ENCODE results near the gene TYROBP.

Gene TYROBP

GRCh38 chr19:35903550-35904179, 4.4 kb downstream of the TYROBP start:
- no peaks in the 10 kb centered on the region for H3K36me3 ChIP-seq (ENCODE audit: insufficient read depth, low read length)
- H2AFZ ChIP-seq (ENCODE audit: low read length): peak overlapping the region; percentile 40; the same call in 1 of the 2 replicates
- peaks cover 43% of the 10 kb centered on the region for H3K4me1 ChIP-seq (ENCODE audit: insufficient read depth, low read length, poor library complexity, severe bottlenecking)
- no peaks in the 10 kb centered on the region for H3F3A ChIP-seq (ENCODE audit: low read depth)
- H3K79me2 ChIP-seq (ENCODE audit: insufficient read depth, low read length): peaks cover 23% of the 10 kb centered on the region
- peak overlapping the region; percentile 82 for H3K4me3 ChIP-seq (ENCODE audit: low read length, poor library complexity, severe bottlenecking)
- H3K4me2 ChIP-seq (ENCODE audit: low read depth, low read length, poor library complexity, severe bottlenecking): peak overlapping the region; percentile 91
- no peak for TF ChIP-seq CTCF (conservative IDR thresholded peaks at IDR 0.05; ENCODE audit: low read length)
- TF ChIP-seq EZH2phosphoT487 (IDR thresholded peaks at IDR 0.05; ENCODE audit: borderline replicate concordance): no peak
- H3K9me2 ChIP-seq (replicated peaks; ENCODE audit: low read depth, low read length): no peaks in the 10 kb centered on the region
- peak overlapping the region; percentile 88 for H3K9ac ChIP-seq (ENCODE audit: low read depth, low read length, poor library complexity, severe bottlenecking)
- peaks cover 2% of the 10 kb centered on the region for H4K20me1 ChIP-seq (ENCODE audit: insufficient read depth, low read length, poor library complexity, severe bottlenecking)
- H3K27me3 ChIP-seq (ENCODE audit: insufficient read depth, low read length, poor library complexity, severe bottlenecking): no peaks in the 10 kb centered on the region
- no peaks in the 10 kb centered on the region for H3K9me3 ChIP-seq (ENCODE audit: insufficient read depth, low read depth, low read length)

- Histone ChIP-seq H3K27me3 (ENCODE audit: insufficient read depth, low read length, poor library complexity, severe bottlenecking) (no peaks in the 10 kb centered on the region), H2AFZ (ENCODE audit: low read length) (peak overlapping the region; percentile 40; the same call in 1 of the 2 replicates), H3K4me2 (ENCODE audit: low read depth, low read length, poor library complexity, severe bottlenecking) (peak overlapping the region; percentile 91), H3K9ac (ENCODE audit: low read depth, low read length, poor library complexity, severe bottlenecking) (peak overlapping the region; percentile 88), H3K9me3 (ENCODE audit: insufficient read depth, low read depth, low read length) (no peaks in the 10 kb centered on the region), H3K9me2 (replicated peaks; ENCODE audit: low read depth, low read length) (no peaks in the 10 kb centered on the region), H3F3A (ENCODE audit: low read depth) (no peaks in the 10 kb centered on the region), H4K20me1 (ENCODE audit: insufficient read depth, low read length, poor library complexity, severe bottlenecking) (peaks cover 2% of the 10 kb centered on the region), H3K4me3 (ENCODE audit: low read length, poor library complexity, severe bottlenecking) (peak overlapping the region; percentile 82), H3K36me3 (ENCODE audit: insufficient read depth, low read length) (no peaks in the 10 kb centered on the region), H3K79me2 (ENCODE audit: insufficient read depth, low read length) (peaks cover 30% of the 10 kb centered on the region), H3K4me1 (ENCODE audit: insufficient read depth, low read length, poor library complexity, severe bottlenecking) (peaks cover 50% of the 10 kb centered on the region)
- TF ChIP-seq EZH2phosphoT487 (IDR thresholded peaks at IDR 0.05; ENCODE audit: borderline replicate concordance) (no peak), CTCF (conservative IDR thresholded peaks at IDR 0.05; ENCODE audit: low read length) (no peak)
Measured at GRCh38 chr19:35902870-35903475, 5.1 kb downstream of the TYROBP start.

GRCh38 chr19:35901854-35902661, 6.0 kb downstream of the TYROBP start, which contains the start of gene HCST:
HCST (plus strand) TSS chr19:35902529; CDS start chr19:35902594, 65 bp downstream.
- H3K4me2 ChIP-seq (ENCODE audit: low read depth, low read length, poor library complexity, severe bottlenecking): peak within 1 kb of the TSS; percentile 91
- peak within 1 kb of the TSS; percentile 40; the same call in 1 of the 2 replicates for H2AFZ ChIP-seq (ENCODE audit: low read length)
- peak within 1 kb of the TSS; percentile 88 for H3K9ac ChIP-seq (ENCODE audit: low read depth, low read length, poor library complexity, severe bottlenecking)
- H4K20me1 ChIP-seq (ENCODE audit: insufficient read depth, low read length, poor library complexity, severe bottlenecking): peaks cover 3% of the 10 kb centered on the region
- peaks cover 38% of the 10 kb centered on the region for H3K79me2 ChIP-seq (ENCODE audit: insufficient read depth, low read length)
- H3K4me1 ChIP-seq (ENCODE audit: insufficient read depth, low read length, poor library complexity, severe bottlenecking): peaks cover 56% of the 10 kb centered on the region
- no peaks in the 10 kb centered on the region for H3K27me3 ChIP-seq (ENCODE audit: insufficient read depth, low read length, poor library complexity, severe bottlenecking)
- no peaks in the 10 kb centered on the region for H3K9me2 ChIP-seq (replicated peaks; ENCODE audit: low read depth, low read length)
- H3F3A ChIP-seq (ENCODE audit: low read depth): no peaks in the 10 kb centered on the region
- TF ChIP-seq EZH2phosphoT487 (IDR thresholded peaks at IDR 0.05; ENCODE audit: borderline replicate concordance) (no peak), CTCF (conservative IDR thresholded peaks at IDR 0.05; ENCODE audit: low read length) (no peak)
- H3K9me3 ChIP-seq (ENCODE audit: insufficient read depth, low read depth, low read length): no peaks in the 10 kb centered on the region
- peaks cover 2% of the 10 kb centered on the region; the same call in 1 of the 2 replicates for H3K36me3 ChIP-seq (ENCODE audit: insufficient read depth, low read length)
- H3K4me3 ChIP-seq (ENCODE audit: low read length, poor library complexity, severe bottlenecking): peak within 1 kb of the TSS; percentile 82

Measured in Loucy (cell line).